ENCODE data around the gene ENAH.

The ENAH gene

DNA sequence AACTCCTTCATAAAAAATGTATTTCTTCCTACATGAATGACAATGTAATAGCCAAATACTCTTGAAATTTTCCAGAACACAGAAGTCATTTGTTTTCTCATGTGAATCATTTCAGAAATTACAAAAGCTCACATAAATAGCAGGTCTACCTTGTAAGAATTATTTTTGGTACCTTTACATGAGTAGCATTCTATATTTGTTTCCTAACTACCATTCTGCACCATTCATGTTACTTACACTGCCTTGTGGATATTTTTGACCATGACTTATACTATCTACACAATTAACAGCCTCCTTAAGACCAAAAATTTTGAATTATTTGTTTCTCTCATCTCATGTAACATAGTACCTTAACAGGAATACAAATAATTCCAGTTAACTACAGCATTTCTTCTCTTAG, 109.6 kb downstream of the ENAH start:
- no peak overlapping the region for H3K4me3 ChIP-seq (ENCODE audit: low read length)
- no peaks in the 10 kb centered on the region for H3K79me2 ChIP-seq (ENCODE audit: low read length)
- H3K27me3 ChIP-seq (replicated peaks; ENCODE audit: insufficient read depth, low read length), result no peaks in the 10 kb centered on the region
- TF ChIP-seq EZH2phosphoT487 (IDR thresholded peaks at IDR 0.05; ENCODE audit: low read length), result no peak
- no peak for TF ChIP-seq EZH2 (optimal IDR thresholded peaks at IDR 0.05; ENCODE audit: low read depth, low read length)
- TF ChIP-seq, protein P1, sequence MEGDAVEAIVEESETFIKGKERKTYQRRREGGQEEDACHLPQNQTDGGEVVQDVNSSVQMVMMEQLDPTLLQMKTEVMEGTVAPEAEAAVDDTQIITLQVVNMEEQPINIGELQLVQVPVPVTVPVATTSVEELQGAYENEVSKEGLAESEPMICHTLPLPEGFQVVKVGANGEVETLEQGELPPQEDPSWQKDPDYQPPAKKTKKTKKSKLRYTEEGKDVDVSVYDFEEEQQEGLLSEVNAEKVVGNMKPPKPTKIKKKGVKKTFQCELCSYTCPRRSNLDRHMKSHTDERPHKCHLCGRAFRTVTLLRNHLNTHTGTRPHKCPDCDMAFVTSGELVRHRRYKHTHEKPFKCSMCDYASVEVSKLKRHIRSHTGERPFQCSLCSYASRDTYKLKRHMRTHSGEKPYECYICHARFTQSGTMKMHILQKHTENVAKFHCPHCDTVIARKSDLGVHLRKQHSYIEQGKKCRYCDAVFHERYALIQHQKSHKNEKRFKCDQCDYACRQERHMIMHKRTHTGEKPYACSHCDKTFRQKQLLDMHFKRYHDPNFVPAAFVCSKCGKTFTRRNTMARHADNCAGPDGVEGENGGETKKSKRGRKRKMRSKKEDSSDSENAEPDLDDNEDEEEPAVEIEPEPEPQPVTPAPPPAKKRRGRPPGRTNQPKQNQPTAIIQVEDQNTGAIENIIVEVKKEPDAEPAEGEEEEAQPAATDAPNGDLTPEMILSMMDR (IDR thresholded peaks at IDR 0.05; ENCODE audit: low read length), result no peak
- no peaks in the 10 kb centered on the region for H3K9me2 ChIP-seq (replicated peaks; ENCODE audit: insufficient read depth, low read length)
- no peak overlapping the region for H3K4me2 ChIP-seq (ENCODE audit: low read depth, low read length)
- H2AFZ ChIP-seq (ENCODE audit: low read length), result no peak overlapping the region
- H3K36me3 ChIP-seq (replicated peaks; ENCODE audit: insufficient read depth, low read length), result no peaks in the 10 kb centered on the region
- no peak overlapping the region for H3K9ac ChIP-seq (ENCODE audit: low read length)
- H4K20me1 ChIP-seq (ENCODE audit: insufficient read depth, low read length), result no peaks in the 10 kb centered on the region
- 0 out of 2 replicates have a peak, but pooled peaks cover 5% of the 10 kb centered on the region for H3F3A ChIP-seq (ENCODE audit: insufficient read depth, low read length)
- peaks cover 6% of the 10 kb centered on the region; the same call in 1 of the 2 replicates for H3K4me1 ChIP-seq (ENCODE audit: low read length)
- no peak overlapping the region for H3K27ac ChIP-seq (ENCODE audit: low read length)
- no peaks in the 10 kb centered on the region for H3K9me3 ChIP-seq (replicated peaks; ENCODE audit: insufficient read depth, low read length)
- no peak for DNase-seq

DNA sequence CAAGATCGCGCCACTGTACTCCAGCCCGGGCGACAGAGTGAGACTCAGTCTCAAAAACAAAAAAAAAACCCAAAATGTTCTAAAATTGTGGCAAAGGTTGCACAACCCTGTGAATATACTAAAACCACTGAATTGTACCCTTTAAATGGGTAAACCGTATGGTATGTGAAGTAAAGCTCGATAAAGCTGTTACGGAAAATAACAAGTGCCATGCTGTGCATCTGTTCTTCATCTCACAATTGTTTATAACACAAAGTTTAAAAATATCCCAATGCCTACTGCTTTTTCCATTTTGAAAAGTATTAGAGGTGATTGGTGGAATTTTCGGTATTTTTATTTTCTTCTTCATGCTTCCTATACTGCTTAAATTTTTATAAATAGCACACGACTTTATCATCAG, 111.5 kb downstream of the ENAH start:
- Histone ChIP-seq H3K4me1 (ENCODE audit: low read length) (no peaks in the 10 kb centered on the region), H4K20me1 (ENCODE audit: insufficient read depth, low read length) (no peaks in the 10 kb centered on the region), H3K4me2 (ENCODE audit: low read depth, low read length) (no peak overlapping the region), H2AFZ (ENCODE audit: low read length) (no peak overlapping the region), H3K79me2 (ENCODE audit: low read length) (no peaks in the 10 kb centered on the region), H3K36me3 (replicated peaks; ENCODE audit: insufficient read depth, low read length) (no peaks in the 10 kb centered on the region), H3K9me3 (replicated peaks; ENCODE audit: insufficient read depth, low read length) (no peaks in the 10 kb centered on the region), H3F3A (ENCODE audit: insufficient read depth, low read length) (no peaks in the 10 kb centered on the region), H3K27me3 (replicated peaks; ENCODE audit: insufficient read depth, low read length) (no peaks in the 10 kb centered on the region), H3K9me2 (replicated peaks; ENCODE audit: insufficient read depth, low read length) (no peaks in the 10 kb centered on the region), H3K4me3 (ENCODE audit: low read length) (no peak overlapping the region), H3K9ac (ENCODE audit: low read length) (no peak overlapping the region), H3K27ac (ENCODE audit: low read length) (no peak overlapping the region)
- no peak for DNase-seq
- no peak for TF ChIP-seq EZH2 (optimal IDR thresholded peaks at IDR 0.05; ENCODE audit: low read depth, low read length)
- TF ChIP-seq, protein P1 (IDR thresholded peaks at IDR 0.05; ENCODE audit: low read length), result no peak
- no peak for TF ChIP-seq EZH2phosphoT487 (IDR thresholded peaks at IDR 0.05; ENCODE audit: low read length)

DNA sequence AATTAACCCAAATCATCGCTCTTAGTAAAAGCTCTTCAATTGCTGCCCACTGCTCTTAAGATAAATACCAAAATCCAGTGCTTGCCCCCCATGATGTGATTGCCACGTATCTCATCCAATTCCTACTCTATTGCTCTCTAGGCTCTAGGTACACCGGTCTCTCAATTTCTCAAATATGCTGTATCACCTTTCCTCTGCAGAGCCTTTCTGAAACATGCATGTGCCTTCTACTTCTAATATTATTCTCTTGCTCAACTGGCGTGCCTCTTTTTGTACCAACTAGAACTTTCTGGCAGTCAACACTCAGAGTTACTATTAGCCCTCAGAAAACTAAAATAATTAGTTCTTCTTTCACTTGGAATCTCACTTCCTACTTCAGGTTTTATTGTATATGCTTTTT, 113.3 kb downstream of the ENAH start:
- no peaks in the 10 kb centered on the region for H3K27me3 ChIP-seq (replicated peaks; ENCODE audit: insufficient read depth, low read length)
- H3K4me3 ChIP-seq (ENCODE audit: low read length), result no peak overlapping the region
- H4K20me1 ChIP-seq (ENCODE audit: insufficient read depth, low read length), result no peaks in the 10 kb centered on the region
- no peaks in the 10 kb centered on the region for H3K79me2 ChIP-seq (ENCODE audit: low read length)
- H3F3A ChIP-seq (ENCODE audit: insufficient read depth, low read length), result no peaks in the 10 kb centered on the region
- no peak overlapping the region for H3K9ac ChIP-seq (ENCODE audit: low read length)
- H3K9me3 ChIP-seq (replicated peaks; ENCODE audit: insufficient read depth, low read length), result no peaks in the 10 kb centered on the region
- no peak overlapping the region for H2AFZ ChIP-seq (ENCODE audit: low read length)
- TF ChIP-seq EZH2 (optimal IDR thresholded peaks at IDR 0.05; ENCODE audit: low read depth, low read length), result no peak
- TF ChIP-seq EZH2phosphoT487 (IDR thresholded peaks at IDR 0.05; ENCODE audit: low read length), result no peak
- TF ChIP-seq, protein P1 (IDR thresholded peaks at IDR 0.05; ENCODE audit: low read length), result no peak
- no peaks in the 10 kb centered on the region for H3K4me1 ChIP-seq (ENCODE audit: low read length)
- no peak overlapping the region for H3K27ac ChIP-seq (ENCODE audit: low read length)
- no peaks in the 10 kb centered on the region for H3K9me2 ChIP-seq (replicated peaks; ENCODE audit: insufficient read depth, low read length)
- no peaks in the 10 kb centered on the region for H3K36me3 ChIP-seq (replicated peaks; ENCODE audit: insufficient read depth, low read length)
- H3K4me2 ChIP-seq (ENCODE audit: low read depth, low read length), result no peak overlapping the region
- DNase-seq, result no peak
